GM21723 (cell line): ENCODE results near the gene THAP10.
"Not testable (repeated sequence)": the region's sequence is repeated elsewhere in the genome, so short reads cannot be mapped to it uniquely, and the experiment has no call there.

Experiments used
- ATAC-seq: cut with Tn5 transposase; IDR thresholded peaks from one replicate; pipeline ENCODE4 v1.9.1; 2021; ENCODE audit warnings: mild to moderate bottlenecking, moderate library complexity; ENCODE audit not compliant: unreplicated experiment

THAP10 gene

GRCh38 chr15:70879401-70879800 lies 12.8 kb downstream of the THAP10 start:
- no peak for ATAC-seq

DNA sequence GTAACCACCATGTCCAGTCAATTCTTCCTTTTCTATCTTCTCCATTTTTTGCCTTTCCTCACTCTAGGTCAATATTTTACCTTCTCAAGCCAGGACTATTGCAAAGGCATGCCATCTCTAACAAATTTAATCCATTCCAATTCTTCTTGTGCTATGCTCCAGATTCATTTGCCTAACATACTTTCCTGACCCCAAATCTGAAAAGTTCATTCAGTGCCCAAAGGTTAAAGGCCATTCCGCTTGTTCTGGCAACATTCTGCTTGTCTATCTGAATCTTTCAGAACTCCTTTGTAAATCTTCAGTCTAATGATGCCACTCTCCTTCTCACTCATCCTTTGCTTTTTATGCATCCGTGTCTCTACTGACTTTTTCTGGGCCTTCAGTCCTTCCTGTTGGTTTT lies 15.6 kb downstream of the THAP10 start:
- no peak for ATAC-seq

- ATAC-seq, result no peak
Observed at GRCh38 chr15:70876011-70876410, 16.2 kb downstream of the THAP10 start.

- ATAC-seq, result no peak
Observed at GRCh38 chr15:70875001-70875782, 17.0 kb downstream of the THAP10 start.

DNA sequence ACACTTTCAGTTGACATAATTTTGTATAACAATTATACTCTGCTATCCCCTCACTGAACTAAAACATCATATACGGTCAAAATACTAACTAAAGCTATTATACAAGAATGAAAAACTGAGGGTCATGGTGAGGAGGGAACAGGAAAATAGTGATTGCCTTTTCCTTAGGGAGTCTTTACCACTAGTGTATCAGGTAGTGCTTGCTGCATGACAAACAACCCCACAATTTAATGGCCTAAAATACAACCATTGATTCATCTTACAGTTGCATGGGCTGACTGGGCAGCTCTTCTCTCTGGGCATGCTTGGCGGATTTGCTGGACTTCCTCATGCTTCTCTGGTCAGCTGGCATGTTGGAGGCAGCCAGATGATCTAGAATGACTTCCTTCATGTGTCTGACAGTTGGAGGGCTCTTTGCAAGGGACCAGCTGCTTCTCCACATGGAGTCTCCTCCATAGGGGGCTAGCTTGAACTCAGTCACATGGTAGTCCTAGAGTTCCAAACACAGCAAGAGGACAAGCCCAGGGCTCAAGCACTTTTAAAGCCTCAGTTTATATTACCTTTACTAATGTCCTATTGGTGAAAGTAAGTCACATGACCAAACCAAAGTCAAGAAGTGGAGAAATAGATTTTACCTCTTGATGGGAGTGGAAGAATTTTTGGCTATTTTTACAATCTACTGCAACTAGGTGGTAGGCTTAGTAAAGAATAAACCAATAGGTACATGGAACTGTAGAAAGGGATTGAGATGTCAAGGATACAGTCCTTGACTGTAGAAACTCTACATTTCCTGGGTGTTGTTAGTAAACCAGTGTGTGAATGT lies 18.8 kb downstream of the THAP10 start:
- ATAC-seq, result no peak

GRCh38 chr15:70871490-70871889 lies 20.7 kb downstream of the THAP10 start:
- not testable (repeated sequence) for ATAC-seq

- ATAC-seq, result no peak
Observed at GRCh38 chr15:70870051-70870450, 22.2 kb downstream of the THAP10 start.

DNA sequence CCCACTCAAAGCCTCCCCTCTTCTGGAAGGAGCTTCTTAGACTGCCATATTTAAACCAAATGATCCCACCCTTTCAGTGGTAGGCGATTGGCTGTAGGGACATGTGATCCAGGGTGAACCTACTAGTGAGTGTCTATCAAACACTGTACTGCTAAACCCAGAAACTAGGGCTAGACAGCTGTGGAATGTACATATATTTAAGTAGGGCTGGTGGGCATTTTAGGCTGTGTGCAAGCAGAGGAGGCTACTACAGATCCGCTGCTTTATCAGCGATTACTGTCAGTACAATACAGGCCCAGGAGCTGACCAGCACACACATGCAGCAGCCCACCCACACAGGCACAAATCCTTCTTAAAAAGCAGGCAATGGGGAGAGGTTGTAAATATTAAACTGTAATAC lies 22.9 kb downstream of the THAP10 start:
- no peak for ATAC-seq

DNA sequence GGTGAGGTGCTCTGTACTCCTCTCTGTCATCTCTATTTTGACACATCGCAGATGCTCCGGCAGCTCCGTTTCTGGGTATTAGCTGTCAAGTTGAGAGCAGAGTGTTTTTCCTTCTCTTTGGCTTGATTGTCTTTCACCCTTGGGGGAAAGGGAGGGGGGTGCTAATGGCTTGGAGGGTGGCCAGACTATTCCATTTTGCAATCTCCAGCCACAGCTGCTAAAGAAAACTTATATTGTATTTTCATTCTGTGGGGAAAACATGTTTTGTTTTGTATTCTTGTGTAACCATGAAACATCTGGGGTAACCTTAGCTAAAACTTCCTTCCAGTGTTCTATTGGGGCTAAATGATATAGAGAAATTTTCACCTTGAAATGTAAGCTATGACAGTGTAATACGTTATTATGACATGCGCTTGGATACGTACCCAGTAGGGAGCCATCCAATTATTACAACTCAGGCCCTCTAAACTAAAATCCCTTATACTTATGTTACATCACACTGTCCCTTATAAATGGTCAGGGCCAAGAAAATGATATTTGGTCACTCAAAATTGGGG lies 24.2 kb downstream of the THAP10 start:
- ATAC-seq, result no peak

DNA sequence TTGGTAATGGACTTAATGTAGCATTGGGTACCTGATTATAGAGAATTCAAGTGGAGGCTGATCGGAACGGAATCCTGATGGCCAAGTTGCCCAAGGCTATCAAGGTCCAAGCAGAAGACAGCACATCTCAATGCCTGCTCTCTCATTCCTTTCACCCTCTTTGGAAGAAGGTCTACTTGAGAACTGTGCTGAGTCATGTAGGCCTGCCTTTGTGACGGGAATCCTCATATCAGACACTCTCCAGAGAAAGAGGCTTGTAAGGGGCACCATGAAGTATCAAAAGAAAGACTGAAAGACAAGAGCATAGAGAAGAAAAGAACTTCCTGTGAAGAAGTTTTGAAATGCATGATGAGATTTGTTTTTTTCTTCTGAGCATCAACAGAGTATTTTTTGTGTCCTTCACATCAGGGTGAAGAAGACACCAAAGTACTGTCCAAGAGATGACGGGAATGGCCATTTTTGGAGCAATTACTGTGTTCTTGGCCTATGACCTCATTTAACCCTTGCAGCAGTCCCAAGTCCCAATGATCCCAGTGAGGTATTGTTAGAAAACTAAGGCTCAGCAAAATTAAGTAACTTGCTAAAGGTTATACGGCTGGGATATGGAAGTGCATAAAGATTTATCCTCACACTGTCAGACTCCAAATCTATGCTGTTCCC lies 25.1 kb downstream of the THAP10 start:
- no peak for ATAC-seq

DNA sequence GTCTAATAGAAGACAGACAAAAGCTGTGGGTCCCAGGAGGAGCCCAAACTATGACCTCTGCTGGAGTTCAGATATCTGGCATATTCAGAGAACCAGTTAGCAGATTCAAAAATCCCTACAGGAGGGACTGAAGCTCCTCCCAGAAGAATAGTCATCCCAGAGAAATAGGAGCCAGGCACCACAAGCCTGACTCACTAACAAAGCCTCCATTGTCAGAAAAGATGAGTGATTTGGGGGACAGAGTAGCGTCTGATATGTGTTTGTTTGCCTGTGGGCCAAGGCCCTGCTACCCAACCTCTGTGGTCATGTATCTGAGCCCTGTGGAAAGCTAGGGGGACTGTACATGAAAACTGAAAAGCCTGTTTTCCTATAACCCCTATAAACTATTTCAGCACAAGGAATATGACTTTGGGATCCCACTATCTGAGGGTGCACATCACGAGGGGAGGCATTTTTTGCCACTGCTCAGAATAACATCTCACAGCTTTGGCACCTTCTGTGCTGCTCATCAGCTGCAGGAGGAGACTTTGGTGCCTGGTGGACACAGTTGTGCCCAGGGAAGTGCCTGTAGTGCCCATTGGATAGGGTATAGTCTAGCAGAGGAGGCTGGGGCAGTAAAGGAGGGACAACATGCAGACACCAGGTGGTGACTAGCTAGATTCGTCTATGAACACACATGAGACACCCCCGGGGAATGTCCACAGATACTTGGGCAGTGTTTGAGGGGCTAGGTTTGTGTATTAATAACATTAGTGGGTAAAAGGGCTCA lies 28.6 kb downstream of the THAP10 start:
- ATAC-seq, result no peak

- no peak for ATAC-seq
Observed at GRCh38 chr15:70859998-70860397, 32.2 kb downstream of the THAP10 start.

GRCh38 chr15:70859322-70859908 lies 32.8 kb downstream of the THAP10 start:
- ATAC-seq, result no peak

DNA sequence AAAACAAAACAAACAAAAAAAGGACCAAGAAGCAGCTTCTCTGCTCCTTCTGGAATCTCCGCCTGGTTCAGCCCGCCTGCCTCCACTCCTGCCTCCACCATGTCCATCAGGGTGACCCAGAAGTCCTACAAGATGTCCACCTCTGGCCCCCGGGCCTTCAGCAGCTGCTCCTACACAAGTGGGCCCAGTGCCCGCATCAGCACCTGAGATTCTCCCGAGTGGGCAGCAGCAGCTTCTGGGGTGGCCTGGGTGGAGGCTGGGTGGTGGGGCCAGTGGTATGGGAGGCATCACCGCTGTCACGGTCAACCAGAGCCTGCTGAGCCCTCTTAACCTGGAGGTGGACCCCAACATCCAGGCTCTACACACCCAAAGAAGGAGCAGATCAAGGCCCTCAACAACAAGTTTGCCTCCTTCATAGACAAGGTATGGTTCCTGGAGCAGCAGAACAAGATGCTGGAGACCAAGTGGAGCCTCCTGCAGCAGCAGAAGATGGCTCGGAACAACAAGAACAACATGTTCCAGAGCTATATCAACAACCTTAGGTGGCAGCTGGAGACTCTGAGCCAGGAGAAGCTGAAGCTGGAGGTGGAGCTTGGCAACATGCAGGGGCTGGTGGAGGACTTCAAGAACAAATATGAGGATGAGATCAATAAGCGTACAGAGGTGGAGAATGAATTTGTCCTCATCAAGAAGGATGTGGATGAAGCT lies 33.5 kb downstream of the THAP10 start:
- ATAC-seq, result not testable (repeated sequence)

DNA sequence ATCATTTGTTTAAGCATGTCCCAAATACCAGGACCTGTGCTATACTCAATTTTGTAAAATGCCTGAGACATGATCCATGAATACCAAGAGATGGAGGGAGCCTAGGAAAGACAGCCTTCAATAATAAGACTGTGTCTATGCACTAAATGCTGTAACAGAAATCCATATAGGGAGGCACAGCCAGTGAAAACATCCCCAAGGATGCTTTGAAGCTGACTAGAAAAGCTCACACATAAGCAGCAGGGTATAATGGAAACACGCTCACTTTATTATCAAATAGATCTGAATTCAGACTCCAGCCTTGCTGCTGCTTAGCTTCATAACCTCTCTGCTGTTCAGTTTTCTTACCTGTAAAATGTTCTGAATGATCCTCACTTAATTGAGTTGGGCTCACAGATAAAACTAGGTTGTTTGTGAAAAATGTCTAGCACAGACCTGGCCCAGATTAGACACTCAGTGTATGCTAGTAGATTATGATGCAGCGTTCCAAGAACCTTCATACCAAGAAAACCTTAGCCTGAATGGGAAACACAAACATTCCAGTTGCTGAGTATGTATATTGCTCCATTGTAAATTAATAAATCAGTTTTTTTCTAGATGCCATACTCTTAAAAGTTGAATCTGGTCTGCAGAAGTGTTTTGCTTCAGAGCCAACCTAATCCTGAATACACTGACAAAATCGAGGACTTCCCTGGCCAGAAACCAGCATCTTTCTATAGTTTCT lies 34.5 kb downstream of the THAP10 start:
- no peak for ATAC-seq

GRCh38 chr15:70856884-70857561 lies 35.2 kb downstream of the THAP10 start:
- no peak for ATAC-seq

- ATAC-seq, result no peak
Observed at GRCh38 chr15:70856177-70856883, 35.9 kb downstream of the THAP10 start.

GRCh38 chr15:70855764-70856163 lies 36.5 kb downstream of the THAP10 start:
- no peak for ATAC-seq
